CD4-positive, alpha-beta T cell (primary cell): ENCODE measurements around the gene VIPAS39. TPM values are rescaled to one million over a fixed set of nuclear protein-coding genes. Genes with fewer than 3 reads are reported as not detected.

Source experiments
- ATAC-seq: fragments of 200-7000 bp; cut with Tn5 transposase; one replicate; pipeline ENCODE4 v1.10.0; 2022; ENCODE audit warnings: mild to moderate bottlenecking; ENCODE audit not compliant: poor library complexity
- CTCF ChIA-PET: fragments of 350-600 bp; sonication (Branson Sonifier 250); formaldehyde crosslinking; loops from one replicate; lab custom pipeline; 2021; ENCODE audit warnings: antibody characterized with exemption, inconsistent platforms; lab: Charles Lee
- POLR2A ChIA-PET: fragments of 350-600 bp; sonication (Branson Sonifier 250); formaldehyde crosslinking; loops from one replicate; lab custom pipeline; 2021; ENCODE audit warnings: antibody characterized with exemption, inconsistent platforms; lab: Charles Lee
- DNase-seq, 14 experiments: peaks; one replicate each; pipeline ENCODE4 v3.0.0-alpha.2; 2013 to 2020; ENCODE audit warnings: mixed read lengths in 2 of 14
- H3K27ac ChIP-seq, 2 donors: one replicate each; pipeline versions ENCODE4 v1.5.1 to v1.7.0; 2013; ENCODE audit warnings: low read length in 2 of 2, low read depth in 1 of 2, mild to moderate bottlenecking in 1 of 2
- H3K27me3 ChIP-seq, 2 experiments: 1 replicate in 1 of 2; 2 replicates in 1 of 2; pipeline versions ENCODE4 v1.6.1 to v1.7.0; 2013; ENCODE audit warnings: low read length in 2 of 2, control low read depth in 1 of 2, mild to moderate bottlenecking in 1 of 2, moderate library complexity in 1 of 2; ENCODE audit not compliant: insufficient read depth in 2 of 2, control insufficient read depth in 1 of 2
- H3K36me3 ChIP-seq: one replicate; pipeline ENCODE4 v1.6.1; 2013; ENCODE audit warnings: low read length, control low read depth; ENCODE audit not compliant: insufficient read depth
- H3K4me1 ChIP-seq: one replicate; pipeline ENCODE4 v1.6.1; 2013; ENCODE audit warnings: low read length, control low read depth; ENCODE audit not compliant: insufficient read depth
- H3K4me3 ChIP-seq: one replicate; pipeline ENCODE4 v1.5.1; 2013; ENCODE audit warnings: mild to moderate bottlenecking, low read length, moderate library complexity
- H3K9me3 ChIP-seq, 2 experiments: 1 replicate in 1 of 2; 2 replicates in 1 of 2; pipeline versions ENCODE4 v1.6.1 to v1.7.0; 2013; ENCODE audit warnings: low read length in 2 of 2, mild to moderate bottlenecking in 2 of 2, control low read depth in 1 of 2, moderate library complexity in 1 of 2; ENCODE audit not compliant: control insufficient read depth in 1 of 2, insufficient read depth in 1 of 2
- H3K27ac Mint-ChIP-seq: one replicate; pipeline ENCODE4 v1.8.0; 2020; ENCODE audit warnings: mixed read lengths
- H3K27me3 Mint-ChIP-seq: one replicate; pipeline ENCODE4 v1.8.0; 2021; ENCODE audit warnings: mixed read lengths
- H3K36me3 Mint-ChIP-seq: one replicate; pipeline ENCODE4 v1.8.0; 2021; ENCODE audit warnings: low read depth, mixed read lengths
- H3K4me1 Mint-ChIP-seq: one replicate; pipeline ENCODE4 v1.8.0; 2021; ENCODE audit warnings: low read depth, mixed read lengths
- H3K4me3 Mint-ChIP-seq: one replicate; pipeline ENCODE4 v1.8.0; 2020; ENCODE audit warnings: mild to moderate bottlenecking, mixed read lengths
- H3K9me3 Mint-ChIP-seq: one replicate; pipeline ENCODE4 v1.8.0; 2020; ENCODE audit warnings: mixed read lengths
- CTCF ChIP-seq: fragments of 200-600 bp; IDR thresholded peaks from one replicate; pipeline ENCODE4 v1.8.0; 2022; ENCODE audit warnings: antibody characterized with exemption, mild to moderate bottlenecking
- intact Hi-C, 2 experiments: fragments of 100-400 bp; cut with DNase I in 1 of 2; cut with micrococcal nuclease in 1 of 2; formaldehyde crosslinking; loops; one replicate each; pipeline versions ENCODE4 v1.15.1 to v1.9.0; 2023 to 2025; cut with DNase I, micrococcal nuclease
- total RNA-seq, 174 experiments: library from RNA in 2 of 174; stranded (reverse) in 2 of 174; gene quantifications; one replicate each; pipeline ENCODE4 v1.2.3 and lab custom pipeline; 2021 to 2026

VIPAS39 gene
- total RNA-seq, 2 experiments from 2014 or later = 7.6 to 8.7 TPM

- intact Hi-C loops = no loop called here
- Mint-ChIP-seq H3K36me3 (peaks cover 9% of the 10 kb centered on the region), H3K9me3 (no peaks in the 10 kb centered on the region), H3K4me1 (no peaks in the 10 kb centered on the region), H3K4me3 (no peak overlapping the region), H3K27me3 (no peaks in the 10 kb centered on the region), H3K27ac (no peak overlapping the region)
- H3K36me3 ChIP-seq = peaks cover 9% of the 10 kb centered on the region
- no peak for ATAC-seq
- H3K27me3 ChIP-seq = no peaks in the 10 kb centered on the region
- no peak for TF ChIP-seq CTCF
- CTCF ChIA-PET = no interaction called here
- no peak overlapping the region for H3K27ac ChIP-seq
- DNase-seq = no peak
- POLR2A ChIA-PET = no interaction called here
- no peak overlapping the region for H3K4me3 ChIP-seq
- H3K9me3 ChIP-seq = no peaks in the 10 kb centered on the region
- no peaks in the 10 kb centered on the region for H3K4me1 ChIP-seq
These were observed 16.5 kb upstream of the VIPAS39 start for GRCh38 chr14:77473921-77474320.

- no peaks in the 10 kb centered on the region for H3K9me3 ChIP-seq
- ChIA-PET POLR2A (no interaction called here), CTCF (no interaction called here)
- peaks cover 44% of the 10 kb centered on the region for H3K36me3 Mint-ChIP-seq
- no peaks in the 10 kb centered on the region for H3K4me1 Mint-ChIP-seq
- no peak overlapping the region for H3K4me3 Mint-ChIP-seq
- no peaks in the 10 kb centered on the region for H3K27me3 Mint-ChIP-seq
- intact Hi-C loops = no loop called here
- peaks cover 44% of the 10 kb centered on the region for H3K36me3 ChIP-seq
- no peak overlapping the region for H3K27ac ChIP-seq
- no peaks in the 10 kb centered on the region for H3K9me3 Mint-ChIP-seq
- DNase-seq (no peak), ATAC-seq (no peak)
- no peaks in the 10 kb centered on the region for H3K27me3 ChIP-seq
- H3K27ac Mint-ChIP-seq = no peak overlapping the region
- TF ChIP-seq CTCF = no peak
- no peak overlapping the region for H3K4me3 ChIP-seq
- no peaks in the 10 kb centered on the region for H3K4me1 ChIP-seq
These were observed 12.9 kb upstream of the VIPAS39 start for GRCh38 chr14:77470224-77470870.

- intact Hi-C loops = no loop called here
- H3K27ac ChIP-seq = no peak overlapping the region
- TF ChIP-seq CTCF = no peak
- DNase-seq (no peak), ATAC-seq (no peak)
- Mint-ChIP-seq H3K4me3 (no peak overlapping the region), H3K9me3 (no peaks in the 10 kb centered on the region), H3K4me1 (no peaks in the 10 kb centered on the region), H3K27ac (no peak overlapping the region), H3K27me3 (no peaks in the 10 kb centered on the region), H3K36me3 (peaks cover 52% of the 10 kb centered on the region)
- no peak overlapping the region for H3K4me3 ChIP-seq
- peaks cover 52% of the 10 kb centered on the region for H3K36me3 ChIP-seq
- no peaks in the 10 kb centered on the region for H3K4me1 ChIP-seq
- ChIA-PET POLR2A (no interaction called here), CTCF (no interaction called here)
- H3K9me3 ChIP-seq = no peaks in the 10 kb centered on the region
- no peaks in the 10 kb centered on the region for H3K27me3 ChIP-seq
These were observed 12.1 kb upstream of the VIPAS39 start for GRCh38 chr14:77469539-77469938.
